Naive thymus-derived CD4-positive, alpha-beta T cell (primary cell): ENCODE measurements around the gene CTNNA3. TPM values are rescaled to one million over a fixed set of nuclear protein-coding genes. Genes with fewer than 3 reads are reported as not detected.
A peak's percentile ranks its signal among the peaks of the same experiment; 100 is the strongest.

Source experiments
- ATAC-seq: fragments of 150-1000 bp; cut with Tn5 transposase; 2 replicates; pipeline ENCODE4 v1.10.0; 2021; ENCODE audit warnings: mild to moderate bottlenecking, moderate library complexity
- CTCF ChIA-PET: fragments of 350-600 bp; sonication (Branson Sonifier 250); formaldehyde crosslinking; loops from one replicate; lab custom pipeline; 2021; ENCODE audit warnings: antibody characterized with exemption; lab: Charles Lee
- POLR2A ChIA-PET: fragments of 350-600 bp; sonication (Branson Sonifier 250); formaldehyde crosslinking; loops from one replicate; lab custom pipeline; 2021; ENCODE audit warnings: antibody characterized with exemption, inconsistent platforms; lab: Charles Lee
- DNase-seq, 9 donors: peaks; one replicate each; pipeline versions ENCODE4 v3.0.0 to v3.0.0-alpha.2; 2020 to 2022; ENCODE audit warnings: mixed read lengths in 1 of 9
- H3K27ac ChIP-seq: one replicate; pipeline ENCODE4 v1.7.0; 2013; ENCODE audit warnings: mild to moderate bottlenecking, low read depth, low read length, moderate library complexity
- H3K27me3 ChIP-seq, 2 donors: one replicate each; pipeline ENCODE4 v1.7.0; 2013; ENCODE audit warnings: low read length in 2 of 2, mild to moderate bottlenecking in 2 of 2, moderate library complexity in 2 of 2; ENCODE audit not compliant: control insufficient read depth in 2 of 2, insufficient read depth in 2 of 2
- H3K36me3 ChIP-seq, 3 experiments: 1 replicate in 2 of 3; 2 replicates in 1 of 3; pipeline ENCODE4 v1.7.0; 2013; ENCODE audit warnings: low read length in 3 of 3, mild to moderate bottlenecking in 3 of 3, moderate library complexity in 1 of 3; ENCODE audit not compliant: insufficient read depth in 3 of 3, control insufficient read depth in 2 of 3
- H3K4me1 ChIP-seq, 2 donors: one replicate each; pipeline ENCODE4 v1.7.0; 2013; ENCODE audit warnings: low read length in 2 of 2, mild to moderate bottlenecking in 2 of 2, moderate library complexity in 1 of 2; ENCODE audit not compliant: control insufficient read depth in 2 of 2, insufficient read depth in 2 of 2
- H3K4me3 ChIP-seq: 2 replicates; pipeline ENCODE4 v1.7.0; 2013; ENCODE audit warnings: mild to moderate bottlenecking, low read length
- H3K9me3 ChIP-seq, 3 experiments: 1 replicate in 2 of 3; 2 replicates in 1 of 3; pipeline ENCODE4 v1.7.0; 2013; ENCODE audit warnings: low read length in 3 of 3; ENCODE audit not compliant: control insufficient read depth in 2 of 3
- H3K27ac Mint-ChIP-seq, 9 donors: one replicate each; pipeline ENCODE4 v1.8.0; 2020 to 2022; ENCODE audit warnings: mixed read lengths in 9 of 9, mild to moderate bottlenecking in 8 of 9, moderate library complexity in 5 of 9, inconsistent platforms in 2 of 9
- H3K27me3 Mint-ChIP-seq, 5 donors: one replicate each; pipeline ENCODE4 v1.8.0; 2021 to 2022; ENCODE audit warnings: mixed read lengths in 5 of 5, mild to moderate bottlenecking in 1 of 5
- H3K36me3 Mint-ChIP-seq, 5 donors: one replicate each; pipeline ENCODE4 v1.8.0; 2020 to 2022; ENCODE audit warnings: mixed read lengths in 5 of 5, mild to moderate bottlenecking in 3 of 5, inconsistent platforms in 1 of 5
- H3K4me1 Mint-ChIP-seq, 7 donors: one replicate each; pipeline ENCODE4 v1.8.0; 2020 to 2022; ENCODE audit warnings: mixed read lengths in 7 of 7, mild to moderate bottlenecking in 3 of 7, inconsistent platforms in 1 of 7
- H3K4me3 Mint-ChIP-seq, 10 donors: one replicate each; pipeline ENCODE4 v1.8.0; 2020 to 2022; ENCODE audit warnings: mild to moderate bottlenecking in 10 of 10, mixed read lengths in 10 of 10, moderate library complexity in 6 of 10, inconsistent platforms in 2 of 10
- H3K9me3 Mint-ChIP-seq, 11 donors: one replicate each; pipeline ENCODE4 v1.8.0; 2020 to 2022; ENCODE audit warnings: mixed read lengths in 11 of 11, mild to moderate bottlenecking in 4 of 11, inconsistent platforms in 1 of 11, moderate library complexity in 1 of 11
- intact Hi-C, 2 donors: fragments of 100-400 bp; cut with micrococcal nuclease; formaldehyde crosslinking; loops; one replicate each; pipeline ENCODE4 v1.15.1; 2023
- polyA plus RNA-seq, 2 donors: library from polyadenylated mRNA; unstranded; fragments of 300-500 nt; fragmentation: Illumina TruSeq; gene quantifications; one replicate each; pipeline ENCODE4 v1.2.3, GENCODE V29; 2021
- total RNA-seq, 6 experiments: library from RNA in 5 of 6; stranded (reverse) in 5 of 6; gene quantifications; 1 replicate in 5 of 6; 2 replicates in 1 of 6; pipeline ENCODE4 v1.2.3 and lab custom pipeline; 2021 to 2026

Gene CTNNA3
- total and polyA plus RNA-seq, 7 experiments from 2014 or later, result 0.43 to 0.84 (median 0.71) TPM; not detected in 2

- no peak overlapping the region for H3K4me3 Mint-ChIP-seq
- no peak overlapping the region for H3K4me3 ChIP-seq
- H3K27ac ChIP-seq, result no peak overlapping the region
- no peaks in the 10 kb centered on the region for H3K9me3 ChIP-seq
- intact Hi-C loops, result no loop called here
- DNase-seq, result no peak
- H3K36me3 Mint-ChIP-seq, result peaks cover 0 to 4% (median 0%) of the 10 kb centered on the region in 5 donors
- POLR2A ChIA-PET, result no interaction called here
- H3K4me1 Mint-ChIP-seq, result no peaks in the 10 kb centered on the region
- no peaks in the 10 kb centered on the region for H3K27me3 ChIP-seq
- H3K27ac Mint-ChIP-seq, result no peak overlapping the region
- no peaks in the 10 kb centered on the region for H3K36me3 ChIP-seq
- no peak for ATAC-seq
- H3K4me1 ChIP-seq, result no peaks in the 10 kb centered on the region
- CTCF ChIA-PET, result no interaction called here
- H3K9me3 Mint-ChIP-seq, result peaks cover 0 to 23% (median 4%) of the 10 kb centered on the region in 11 donors
- H3K27me3 Mint-ChIP-seq, result no peaks in the 10 kb centered on the region
These were observed 1232.4 kb downstream of the CTNNA3 start for GRCh38 chr10:66463611-66464010.

- Mint-ChIP-seq H3K4me1 (no peaks in the 10 kb centered on the region), H3K27me3 (no peaks in the 10 kb centered on the region), H3K27ac (peak overlapping the region in 1 of 9 donors; percentile 16), H3K4me3 (no peak overlapping the region), H3K9me3 (peaks cover 0 to 8% (median 5%) of the 10 kb centered on the region in 11 donors), H3K36me3 (no peaks in the 10 kb centered on the region)
- ChIA-PET CTCF (no interaction called here), POLR2A (no interaction called here)
- Histone ChIP-seq H3K9me3 (no peaks in the 10 kb centered on the region), H3K4me1 (no peaks in the 10 kb centered on the region), H3K4me3 (no peak overlapping the region), H3K27ac (no peak overlapping the region), H3K36me3 (no peaks in the 10 kb centered on the region), H3K27me3 (no peaks in the 10 kb centered on the region)
- no peak for ATAC-seq
- intact Hi-C loops, result no loop called here
- no peak for DNase-seq
These were observed 1238.4 kb downstream of the CTNNA3 start for GRCh38 chr10:66457629-66458028.

- Histone ChIP-seq H3K27me3 (no peaks in the 10 kb centered on the region), H3K27ac (no peak overlapping the region), H3K4me1 (no peaks in the 10 kb centered on the region), H3K36me3 (no peaks in the 10 kb centered on the region), H3K9me3 (no peaks in the 10 kb centered on the region), H3K4me3 (no peak overlapping the region)
- H3K4me1 Mint-ChIP-seq, result no peaks in the 10 kb centered on the region
- peaks cover 0 to 15% (median 7%) of the 10 kb centered on the region in 11 donors for H3K9me3 Mint-ChIP-seq
- ChIA-PET CTCF (no interaction called here), POLR2A (no interaction called here)
- no peaks in the 10 kb centered on the region for H3K27me3 Mint-ChIP-seq
- H3K36me3 Mint-ChIP-seq, result no peaks in the 10 kb centered on the region
- no peak overlapping the region for H3K4me3 Mint-ChIP-seq
- no peak overlapping the region for H3K27ac Mint-ChIP-seq
- ATAC-seq (no peak), DNase-seq (no peak)
- intact Hi-C loops, result no loop called here
These were observed 1240.7 kb downstream of the CTNNA3 start for GRCh38 chr10:66455304-66455703.

- Mint-ChIP-seq H3K36me3 (no peaks in the 10 kb centered on the region), H3K27me3 (no peaks in the 10 kb centered on the region), H3K27ac (no peak overlapping the region), H3K4me3 (no peak overlapping the region), H3K9me3 (peaks cover 4 to 23% (median 13%) of the 10 kb centered on the region in 11 donors), H3K4me1 (no peaks in the 10 kb centered on the region)
- no peaks in the 10 kb centered on the region for H3K36me3 ChIP-seq
- H3K4me3 ChIP-seq, result no peak overlapping the region
- DNase-seq, result no peak
- intact Hi-C loops, result no loop called here
- no peaks in the 10 kb centered on the region for H3K4me1 ChIP-seq
- H3K27ac ChIP-seq, result no peak overlapping the region
- H3K9me3 ChIP-seq, result no peaks in the 10 kb centered on the region
- ATAC-seq, result no peak
- H3K27me3 ChIP-seq, result no peaks in the 10 kb centered on the region
- ChIA-PET CTCF (no interaction called here), POLR2A (no interaction called here)
These were observed 1255.4 kb downstream of the CTNNA3 start for GRCh38 chr10:66440568-66440967.

GRCh38 chr10:66414943-66415342, 1281.1 kb downstream of the CTNNA3 start:
- Mint-ChIP-seq H3K27ac (no peak overlapping the region), H3K4me3 (no peak overlapping the region), H3K27me3 (no peaks in the 10 kb centered on the region), H3K36me3 (no peaks in the 10 kb centered on the region), H3K4me1 (no peaks in the 10 kb centered on the region), H3K9me3 (peaks cover 0 to 42% (median 8%) of the 10 kb centered on the region in 11 donors)
- Histone ChIP-seq H3K36me3 (no peaks in the 10 kb centered on the region), H3K4me3 (no peak overlapping the region), H3K9me3 (no peaks in the 10 kb centered on the region), H3K4me1 (no peaks in the 10 kb centered on the region), H3K27ac (no peak overlapping the region), H3K27me3 (no peaks in the 10 kb centered on the region)
- ChIA-PET CTCF (no interaction called here), POLR2A (no interaction called here)
- intact Hi-C loops, result no loop called here
- DNase-seq (no peak), ATAC-seq (no peak)

GRCh38 chr10:66405566-66405965, 1290.4 kb downstream of the CTNNA3 start:
- no peak overlapping the region for H3K4me3 ChIP-seq
- no peaks in the 10 kb centered on the region for H3K27me3 ChIP-seq
- no peaks in the 10 kb centered on the region for H3K9me3 ChIP-seq
- Mint-ChIP-seq H3K36me3 (no peaks in the 10 kb centered on the region), H3K4me1 (no peaks in the 10 kb centered on the region), H3K27me3 (no peaks in the 10 kb centered on the region), H3K4me3 (no peak overlapping the region), H3K27ac (no peak overlapping the region), H3K9me3 (peaks cover 0 to 8% (median 4%) of the 10 kb centered on the region in 11 donors)
- no peaks in the 10 kb centered on the region for H3K36me3 ChIP-seq
- ChIA-PET POLR2A (no interaction called here), CTCF (no interaction called here)
- no peak overlapping the region for H3K27ac ChIP-seq
- DNase-seq (no peak), ATAC-seq (no peak)
- intact Hi-C loops, result no loop called here
- no peaks in the 10 kb centered on the region for H3K4me1 ChIP-seq

- H3K27me3 ChIP-seq, result no peaks in the 10 kb centered on the region
- Mint-ChIP-seq H3K27me3 (no peaks in the 10 kb centered on the region), H3K4me3 (no peak overlapping the region), H3K36me3 (no peaks in the 10 kb centered on the region), H3K9me3 (peaks cover 0 to 6% (median 0%) of the 10 kb centered on the region in 11 donors), H3K27ac (no peak overlapping the region), H3K4me1 (no peaks in the 10 kb centered on the region)
- no peak overlapping the region for H3K27ac ChIP-seq
- ATAC-seq, result no peak
- ChIA-PET CTCF (no interaction called here), POLR2A (no interaction called here)
- H3K4me1 ChIP-seq, result no peaks in the 10 kb centered on the region
- no peak for DNase-seq
- no peaks in the 10 kb centered on the region for H3K36me3 ChIP-seq
- no peak overlapping the region for H3K4me3 ChIP-seq
- no peaks in the 10 kb centered on the region for H3K9me3 ChIP-seq
- intact Hi-C loops, result no loop called here
These were observed 1297.3 kb downstream of the CTNNA3 start for GRCh38 chr10:66398669-66399068.
